ENCODE data around the gene ADAM12.

DNA sequence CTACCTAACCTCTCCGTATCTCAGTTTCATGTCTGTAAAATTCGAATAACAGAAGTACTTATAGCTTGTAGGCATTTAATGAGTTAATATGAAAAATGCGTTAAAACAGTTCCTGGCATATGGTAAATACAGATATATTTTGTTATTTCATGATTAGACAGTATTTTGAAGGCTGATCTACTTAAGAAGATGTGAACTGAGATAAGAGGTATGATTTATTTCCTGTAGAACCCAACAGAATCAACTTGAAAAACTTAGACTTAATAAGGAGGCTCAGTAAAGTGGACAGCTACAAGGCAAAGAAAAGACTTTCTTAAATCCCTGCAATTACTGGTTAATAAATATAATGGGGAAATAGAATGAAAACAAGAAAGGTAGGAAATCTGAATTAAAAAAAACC, 388.6 kb downstream of the ADAM12 start:
- TF ChIP-seq POLR2A (IDR thresholded peaks at IDR 0.05; ENCODE audit: low read depth, low read length) = no peak
- TF ChIP-seq, protein P1, sequence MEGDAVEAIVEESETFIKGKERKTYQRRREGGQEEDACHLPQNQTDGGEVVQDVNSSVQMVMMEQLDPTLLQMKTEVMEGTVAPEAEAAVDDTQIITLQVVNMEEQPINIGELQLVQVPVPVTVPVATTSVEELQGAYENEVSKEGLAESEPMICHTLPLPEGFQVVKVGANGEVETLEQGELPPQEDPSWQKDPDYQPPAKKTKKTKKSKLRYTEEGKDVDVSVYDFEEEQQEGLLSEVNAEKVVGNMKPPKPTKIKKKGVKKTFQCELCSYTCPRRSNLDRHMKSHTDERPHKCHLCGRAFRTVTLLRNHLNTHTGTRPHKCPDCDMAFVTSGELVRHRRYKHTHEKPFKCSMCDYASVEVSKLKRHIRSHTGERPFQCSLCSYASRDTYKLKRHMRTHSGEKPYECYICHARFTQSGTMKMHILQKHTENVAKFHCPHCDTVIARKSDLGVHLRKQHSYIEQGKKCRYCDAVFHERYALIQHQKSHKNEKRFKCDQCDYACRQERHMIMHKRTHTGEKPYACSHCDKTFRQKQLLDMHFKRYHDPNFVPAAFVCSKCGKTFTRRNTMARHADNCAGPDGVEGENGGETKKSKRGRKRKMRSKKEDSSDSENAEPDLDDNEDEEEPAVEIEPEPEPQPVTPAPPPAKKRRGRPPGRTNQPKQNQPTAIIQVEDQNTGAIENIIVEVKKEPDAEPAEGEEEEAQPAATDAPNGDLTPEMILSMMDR (IDR thresholded peaks at IDR 0.05; ENCODE audit: extremely low read depth in 1 of 2, insufficient read depth in 1 of 2, low read depth in 1 of 2, low read length in 2 of 2) = no peak
